WI38 (cell line): ENCODE results near the gene NOP16.
A peak's percentile ranks its signal among the peaks of the same experiment; 100 is the strongest.

Experiments used
- H3K4me3 ChIP-seq: 2 replicates; pipeline ENCODE4 v1.5.1; 2011; ENCODE audit warnings: low read depth, mild to moderate bottlenecking, control low read depth, low read length
- CTCF ChIP-seq: IDR thresholded peaks from 2 replicates; pipeline ENCODE4 v1.5.1; 2012; ENCODE audit warnings: low read depth, mild to moderate bottlenecking, control low read depth, low read length

NOP16 gene

GRCh38 chr5:176415240-176415951 is 27.0 kb upstream of the NOP16 start:
- H3K4me3 ChIP-seq = peak overlapping the region; percentile 91

DNA sequence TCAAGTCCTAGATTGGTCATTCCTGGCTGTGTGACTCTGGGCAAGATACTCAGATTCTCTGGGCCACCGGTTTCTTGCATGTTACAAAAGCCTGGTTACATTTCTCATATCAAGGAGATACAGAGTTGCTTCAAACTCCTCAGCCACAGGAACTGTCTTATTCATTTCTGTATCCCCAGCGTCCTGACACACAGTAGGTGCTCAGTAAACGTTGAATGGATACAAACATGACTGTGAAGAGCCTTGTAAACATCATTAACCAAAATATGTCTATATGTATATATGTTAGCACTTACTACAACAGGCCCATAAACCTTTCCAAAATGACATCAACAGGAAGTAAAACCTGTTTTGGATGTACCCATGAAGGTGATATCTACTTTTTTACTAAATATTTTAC is 26.3 kb upstream of the NOP16 start:
- peak overlapping the region; percentile 91 for H3K4me3 ChIP-seq
- TF ChIP-seq CTCF = no peak

More at GRCh38 chr5:176415240-176415951, 27.0 kb upstream of the NOP16 start:
- TF ChIP-seq CTCF = no peak

DNA sequence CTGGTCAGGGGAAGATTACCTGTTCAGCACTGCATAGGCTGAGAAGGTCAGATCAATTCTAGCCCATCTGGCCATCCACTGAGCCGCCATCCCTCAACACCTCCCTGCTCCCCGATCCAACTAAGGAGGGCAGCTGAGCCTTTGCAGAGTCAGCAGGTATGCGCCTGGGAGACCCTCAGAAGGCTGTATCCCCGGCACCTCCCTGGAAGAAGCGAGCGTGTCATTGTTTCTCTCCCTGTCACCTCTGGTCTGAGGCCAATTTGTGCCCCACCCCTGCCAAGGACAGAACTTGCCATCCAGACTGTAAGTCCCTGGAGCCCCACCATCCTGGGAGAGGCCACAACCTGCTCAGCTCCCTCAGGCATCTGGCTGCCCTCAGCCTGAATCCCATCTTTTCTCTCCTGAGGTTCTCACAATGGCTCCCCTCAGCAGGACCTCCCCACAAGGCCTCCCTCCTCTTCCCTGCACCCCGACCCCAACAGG is 25.4 kb upstream of the NOP16 start:
- no peak overlapping the region for H3K4me3 ChIP-seq
- TF ChIP-seq CTCF = no peak

GRCh38 chr5:176413255-176413565 is 24.8 kb upstream of the NOP16 start:
- no peak for TF ChIP-seq CTCF
- H3K4me3 ChIP-seq = no peak overlapping the region

DNA sequence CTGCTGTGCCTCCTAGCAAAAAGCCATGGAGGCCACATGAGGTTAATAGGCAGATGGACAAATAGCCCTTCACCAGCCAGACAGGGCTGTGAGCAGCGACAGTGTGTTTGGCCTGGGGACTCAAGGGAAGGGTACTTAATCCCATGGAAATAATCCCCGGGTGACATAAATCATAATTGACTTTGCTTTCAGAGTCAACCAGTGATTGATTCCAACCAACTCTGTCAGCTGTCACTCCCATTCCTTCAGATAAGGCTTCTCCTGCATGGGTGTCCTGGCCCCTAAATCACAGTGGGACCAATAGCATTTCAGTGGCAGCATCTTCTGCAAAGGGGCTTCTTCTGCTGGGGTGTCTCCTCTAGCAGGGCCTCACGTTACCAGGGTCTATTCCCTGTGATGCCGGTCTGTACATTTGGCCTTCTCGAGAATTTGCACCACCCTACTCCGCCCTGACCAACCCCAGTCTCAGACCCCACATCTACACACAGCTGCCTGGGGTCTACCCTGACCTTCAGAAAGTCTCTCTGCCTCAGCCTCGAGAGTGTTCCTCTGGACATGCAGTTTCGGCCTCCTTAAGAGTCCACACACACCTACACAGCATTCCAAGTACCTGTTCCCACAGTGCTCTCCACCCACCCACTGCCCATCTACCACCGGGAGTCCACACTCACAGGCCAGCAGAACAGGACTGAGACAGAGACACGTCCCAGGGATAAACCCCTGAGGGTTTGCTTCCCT is 24.3 kb upstream of the NOP16 start:
- TF ChIP-seq CTCF = no peak
- no peak overlapping the region for H3K4me3 ChIP-seq

- no peak for TF ChIP-seq CTCF
- H3K4me3 ChIP-seq = no peak overlapping the region
These were observed 22.2 kb upstream of the NOP16 start for GRCh38 chr5:176410486-176411180.

- TF ChIP-seq CTCF = no peak
- H3K4me3 ChIP-seq = no peak overlapping the region
These were observed 21.4 kb upstream of the NOP16 start for GRCh38 chr5:176409765-176410164.
